Mucosa of stomach (tissue), 1 donor: ENCODE measurements around the gene ZNF568.

Source experiments
- H3K27me3 ChIP-seq: one replicate; pipeline ENCODE4 v1.7.0; 2013; ENCODE audit warnings: mild to moderate bottlenecking, low read length; ENCODE audit not compliant: control insufficient read depth, insufficient read depth
- H3K36me3 ChIP-seq: one replicate; pipeline ENCODE4 v1.7.0; 2013; ENCODE audit warnings: low read length; ENCODE audit not compliant: control insufficient read depth, insufficient read depth
- H3K4me1 ChIP-seq: one replicate; pipeline ENCODE4 v1.7.0; 2013; ENCODE audit warnings: mild to moderate bottlenecking, low read length; ENCODE audit not compliant: control insufficient read depth, insufficient read depth
- H3K4me3 ChIP-seq: one replicate; pipeline ENCODE4 v1.7.0; 2013; ENCODE audit warnings: low read length
- H3K9ac ChIP-seq: one replicate; pipeline ENCODE4 v1.7.0; 2013; ENCODE audit warnings: mild to moderate bottlenecking, low read length, moderate library complexity
- H3K9me3 ChIP-seq: one replicate; pipeline ENCODE4 v1.7.0; 2013; ENCODE audit warnings: mild to moderate bottlenecking, low read length, moderate library complexity; ENCODE audit not compliant: control insufficient read depth
- donor health status: Pancreatic carcinoma.

The ZNF568 gene

DNA sequence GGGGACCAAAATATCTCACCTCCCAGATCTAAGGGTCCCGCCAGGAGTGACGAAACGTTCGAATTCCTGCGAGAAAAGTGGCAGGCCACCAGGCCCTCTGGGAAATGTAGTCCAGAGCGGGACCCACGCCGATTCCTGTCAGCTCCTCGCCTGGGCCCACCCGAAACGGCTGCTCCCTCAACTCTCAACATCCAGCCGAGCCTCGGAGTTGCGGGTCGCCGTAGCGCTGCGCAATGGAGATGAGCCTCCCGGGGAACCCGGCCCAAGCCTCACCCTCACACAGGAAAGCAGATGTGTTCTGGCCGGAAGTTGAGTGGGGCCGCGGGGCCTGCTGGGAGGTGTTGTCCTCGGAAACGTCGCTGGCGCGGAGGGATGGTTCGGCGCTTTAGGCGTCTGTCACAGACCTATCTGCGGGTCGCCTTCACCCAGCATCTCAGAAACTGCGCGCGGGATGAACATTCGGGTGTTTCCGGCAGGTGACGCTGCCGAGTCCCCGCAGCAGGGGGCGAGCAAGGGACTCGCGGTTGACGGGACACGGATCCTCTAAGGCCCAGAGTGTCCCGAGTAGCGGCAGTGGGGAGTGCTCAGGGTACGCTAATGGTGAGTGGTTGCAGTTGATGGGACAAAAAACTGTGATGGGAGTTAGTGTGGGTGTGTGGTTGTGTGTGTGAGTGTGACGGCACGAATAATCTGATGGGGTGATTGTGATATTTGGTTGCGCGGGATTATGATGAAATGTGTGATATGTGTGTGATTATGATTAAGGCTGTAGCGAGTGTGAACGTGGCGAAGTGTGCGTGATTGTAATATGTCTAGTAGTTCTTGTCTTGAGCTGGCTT lies at the start of gene ZNF568, which contains the start of gene ZNF829:
ZNF568 (plus strand) TSS at position 341 of the 839 bp plus-strand sequence. CDS start 6,439 bp downstream, outside the sequence.
ZNF829 (minus strand) TSS at position 300 of the 839 bp plus-strand sequence. CDS start 1,124 bp downstream, outside the sequence.
- no peaks in the 10 kb centered on the region for H3K36me3 ChIP-seq
- no peaks in the 10 kb centered on the region for H3K9me3 ChIP-seq
- peak within 1 kb of the TSS; percentile 98 for H3K4me3 ChIP-seq
- no peaks in the 10 kb centered on the region for H3K27me3 ChIP-seq
- peaks cover 6% of the 10 kb centered on the region for H3K4me1 ChIP-seq
- peak within 1 kb of the TSS; percentile 79 for H3K9ac ChIP-seq

DNA sequence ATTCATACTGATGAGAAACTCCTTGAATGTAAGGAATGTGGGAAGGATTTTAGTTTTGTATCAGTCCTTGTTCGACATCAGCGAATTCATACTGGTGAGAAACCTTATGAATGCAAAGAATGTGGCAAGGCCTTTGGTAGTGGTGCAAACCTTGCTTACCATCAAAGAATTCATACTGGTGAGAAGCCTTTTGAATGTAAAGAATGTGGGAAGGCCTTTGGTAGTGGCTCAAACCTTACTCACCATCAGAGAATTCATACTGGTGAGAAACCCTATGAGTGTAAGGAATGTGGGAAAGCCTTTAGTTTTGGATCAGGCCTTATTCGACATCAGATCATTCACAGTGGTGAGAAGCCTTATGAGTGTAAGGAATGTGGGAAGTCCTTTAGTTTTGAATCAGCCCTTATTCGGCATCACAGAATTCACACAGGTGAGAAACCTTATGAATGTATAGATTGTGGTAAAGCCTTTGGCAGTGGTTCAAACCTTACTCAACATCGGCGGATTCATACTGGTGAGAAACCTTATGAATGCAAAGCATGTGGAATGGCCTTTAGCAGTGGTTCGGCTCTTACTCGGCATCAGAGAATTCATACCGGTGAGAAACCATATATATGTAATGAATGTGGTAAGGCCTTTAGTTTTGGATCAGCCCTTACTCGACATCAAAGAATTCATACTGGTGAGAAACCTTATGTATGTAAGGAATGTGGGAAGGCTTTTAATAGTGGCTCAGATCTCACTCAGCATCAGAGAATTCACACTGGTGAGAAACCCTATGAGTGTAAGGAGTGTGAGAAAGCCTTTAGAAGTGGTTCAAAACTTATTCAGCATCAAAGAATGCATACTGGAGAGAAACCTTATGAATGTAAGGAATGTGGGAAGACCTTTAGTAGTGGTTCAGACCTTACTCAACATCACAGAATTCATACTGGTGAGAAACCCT lies 38.9 kb upstream of the ZNF568 start:
- H3K4me1 ChIP-seq = no peaks in the 10 kb centered on the region
- H3K27me3 ChIP-seq = no peaks in the 10 kb centered on the region
- peaks cover 41% of the 10 kb centered on the region for H3K9me3 ChIP-seq
- peaks cover 9% of the 10 kb centered on the region for H3K36me3 ChIP-seq
- no peak overlapping the region for H3K4me3 ChIP-seq
- H3K9ac ChIP-seq = no peak overlapping the region

DNA sequence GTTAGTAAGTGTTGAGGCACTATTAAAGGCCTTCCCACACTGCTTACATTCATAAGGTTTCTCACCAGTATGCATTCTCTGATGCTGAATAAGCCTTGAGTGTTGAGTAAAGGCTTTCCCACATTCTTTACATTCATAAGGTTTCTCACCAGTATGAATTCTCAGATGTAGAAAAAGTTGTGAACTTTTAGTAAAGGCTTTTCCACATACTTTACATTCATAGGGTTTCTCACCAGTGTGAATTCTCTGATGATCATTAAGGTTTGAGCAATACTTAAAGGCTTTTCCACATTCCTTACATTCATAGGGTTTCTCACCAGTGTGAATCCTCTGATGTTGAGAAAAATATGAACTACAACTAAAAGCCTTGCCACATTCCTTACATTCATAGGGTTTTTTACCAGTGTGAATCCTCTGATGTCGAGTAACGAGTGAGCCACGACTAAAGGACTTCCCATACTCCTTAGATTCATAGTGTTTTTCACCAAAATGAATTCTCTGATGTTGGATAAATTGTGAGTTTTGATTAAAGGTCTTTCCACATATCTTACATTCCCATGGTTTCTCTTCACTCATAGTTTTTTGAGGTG lies 24.3 kb upstream of the ZNF568 start:
- Histone ChIP-seq H3K27me3 (no peaks in the 10 kb centered on the region), H3K9ac (no peak overlapping the region), H3K4me1 (no peaks in the 10 kb centered on the region), H3K36me3 (peaks cover 8% of the 10 kb centered on the region), H3K9me3 (peaks cover 32% of the 10 kb centered on the region), H3K4me3 (no peak overlapping the region)

DNA sequence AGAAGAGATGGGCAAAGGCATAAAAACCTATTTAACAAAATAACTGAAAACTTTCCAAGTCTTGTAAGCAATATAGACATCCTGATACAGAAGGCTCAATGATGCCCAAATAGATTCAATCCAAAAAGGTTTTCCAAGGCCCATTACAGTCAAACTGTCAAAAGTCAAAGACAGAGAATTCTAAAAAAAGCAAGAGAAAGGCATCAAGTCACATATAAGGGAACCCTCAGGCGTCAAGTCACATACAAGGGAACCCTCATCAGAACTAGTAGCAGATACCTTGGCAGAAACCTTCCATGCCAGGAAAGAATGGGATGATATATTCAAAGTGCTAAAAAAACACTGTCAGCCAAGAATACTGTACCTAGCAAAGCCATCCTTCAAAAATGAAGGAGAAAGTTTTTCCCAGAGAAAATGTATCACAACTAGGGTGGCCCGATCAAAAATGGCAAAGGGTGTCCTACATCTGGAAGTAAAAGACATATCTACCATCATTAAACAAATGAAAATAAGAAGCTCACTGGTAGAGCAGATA lies 21.2 kb upstream of the ZNF568 start:
- no peak overlapping the region for H3K9ac ChIP-seq
- H3K4me3 ChIP-seq = no peak overlapping the region
- peaks cover 8% of the 10 kb centered on the region for H3K36me3 ChIP-seq
- no peaks in the 10 kb centered on the region for H3K4me1 ChIP-seq
- H3K9me3 ChIP-seq = peaks cover 40% of the 10 kb centered on the region
- no peaks in the 10 kb centered on the region for H3K27me3 ChIP-seq

DNA sequence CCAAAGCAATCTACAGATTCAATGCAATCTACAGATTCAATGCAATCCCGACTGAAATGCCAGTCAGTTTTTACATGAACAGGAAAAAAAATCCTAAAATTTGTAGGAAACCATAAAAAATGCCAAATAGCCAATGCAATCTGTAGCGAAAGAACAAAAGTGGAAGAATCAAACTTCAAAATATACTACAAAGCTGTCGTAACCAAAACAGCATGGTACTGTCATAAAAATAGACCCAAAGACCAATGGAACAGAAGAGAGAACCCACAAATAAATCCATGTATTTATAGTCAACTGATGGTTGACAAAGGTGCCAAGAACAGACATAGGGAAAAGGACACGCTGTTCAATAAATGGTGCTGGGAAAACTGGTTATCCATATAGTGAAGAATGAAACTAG lies 17.7 kb upstream of the ZNF568 start:
- peaks cover 27% of the 10 kb centered on the region for H3K9me3 ChIP-seq
- no peaks in the 10 kb centered on the region for H3K27me3 ChIP-seq
- H3K4me3 ChIP-seq = no peak overlapping the region
- H3K4me1 ChIP-seq = no peaks in the 10 kb centered on the region
- H3K36me3 ChIP-seq = no peaks in the 10 kb centered on the region
- no peak overlapping the region for H3K9ac ChIP-seq

DNA sequence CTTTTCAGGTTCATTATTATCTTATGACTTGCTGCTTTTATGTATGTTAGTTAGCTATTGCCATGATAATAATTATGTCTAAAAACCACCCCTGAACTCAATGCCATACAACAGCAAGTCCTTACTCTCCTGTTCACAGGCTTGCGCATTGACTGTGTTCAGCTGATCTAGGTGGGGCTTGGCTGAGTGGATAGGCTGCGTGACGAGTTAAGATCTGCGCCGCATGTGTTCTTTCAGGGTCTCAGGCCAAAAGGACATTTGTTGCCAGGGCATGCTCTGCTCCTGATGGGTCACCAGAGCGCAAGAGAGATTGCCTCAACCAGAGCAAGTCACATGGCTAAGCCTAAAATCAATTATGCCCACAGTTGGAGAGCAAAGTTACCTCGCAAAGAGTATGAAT lies 859 bp downstream of the ZNF568 start:
- Histone ChIP-seq H3K4me1 (peaks cover 6% of the 10 kb centered on the region), H3K27me3 (no peaks in the 10 kb centered on the region), H3K9ac (peak overlapping the region; percentile 79), H3K4me3 (peak overlapping the region; percentile 98), H3K9me3 (no peaks in the 10 kb centered on the region), H3K36me3 (no peaks in the 10 kb centered on the region)

DNA sequence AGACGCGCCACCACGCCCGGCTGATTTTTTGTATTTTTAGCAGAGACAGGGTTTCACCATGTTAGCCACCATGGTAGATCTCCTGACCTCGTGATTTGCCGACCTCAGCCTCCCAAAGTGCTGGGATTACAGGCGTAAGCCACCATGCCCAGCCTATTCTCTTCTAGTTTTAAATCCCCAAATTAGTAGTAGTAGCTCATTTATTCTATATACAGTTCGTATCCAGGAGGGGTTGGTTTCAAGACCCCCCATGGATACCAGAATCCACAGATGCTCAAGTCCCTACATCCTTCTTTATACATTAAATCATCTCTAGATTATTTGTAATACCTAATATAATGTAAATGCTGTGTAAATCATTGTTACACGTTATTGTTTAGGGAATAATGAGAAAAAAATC lies 2.0 kb downstream of the ZNF568 start:
- Histone ChIP-seq H3K4me3 (no peak overlapping the region), H3K36me3 (no peaks in the 10 kb centered on the region), H3K27me3 (no peaks in the 10 kb centered on the region), H3K4me1 (peaks cover 6% of the 10 kb centered on the region), H3K9ac (no peak overlapping the region), H3K9me3 (no peaks in the 10 kb centered on the region)

DNA sequence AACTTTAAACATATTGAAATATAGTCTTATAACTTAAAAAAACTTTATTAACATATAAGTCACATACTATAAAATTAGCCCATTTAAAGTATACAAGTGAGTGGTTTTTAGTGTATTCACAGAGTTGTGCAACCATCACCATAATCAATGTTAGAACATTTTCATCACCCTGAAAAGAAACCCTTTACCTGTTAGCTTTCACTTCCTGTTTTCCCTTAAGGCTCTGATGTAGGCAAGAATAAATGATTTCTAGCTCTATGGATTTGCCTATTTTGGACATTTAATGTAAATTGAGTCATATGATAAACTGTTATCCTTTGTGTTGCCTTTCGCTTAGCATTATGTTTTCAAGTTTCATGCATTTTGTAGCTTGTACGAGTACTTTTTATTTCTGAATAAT lies 15.6 kb downstream of the ZNF568 start:
- Histone ChIP-seq H3K4me3 (no peak overlapping the region), H3K27me3 (no peaks in the 10 kb centered on the region), H3K9me3 (no peaks in the 10 kb centered on the region), H3K4me1 (no peaks in the 10 kb centered on the region), H3K36me3 (no peaks in the 10 kb centered on the region), H3K9ac (no peak overlapping the region)

DNA sequence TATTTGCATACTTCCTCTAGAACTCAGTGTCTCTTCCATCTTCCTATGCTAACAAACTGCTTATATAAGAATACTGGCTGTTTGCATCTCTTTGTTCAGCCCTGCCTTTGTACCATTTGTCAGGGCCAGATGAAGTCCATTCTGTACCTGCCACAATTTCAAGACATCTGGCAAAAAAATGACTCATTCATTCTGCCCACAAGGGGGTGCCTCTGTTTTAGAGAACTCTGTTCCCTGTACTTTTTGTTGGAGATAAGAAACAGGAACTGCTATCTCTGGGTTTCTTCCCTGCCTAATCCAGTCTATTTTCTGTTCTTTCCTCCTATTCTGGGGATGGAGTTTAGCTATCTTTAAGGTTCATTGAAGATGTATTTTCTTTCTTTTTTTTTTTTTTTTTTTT lies 23.0 kb downstream of the ZNF568 start:
- Histone ChIP-seq H3K9me3 (no peaks in the 10 kb centered on the region), H3K4me1 (no peaks in the 10 kb centered on the region), H3K36me3 (no peaks in the 10 kb centered on the region), H3K27me3 (no peaks in the 10 kb centered on the region), H3K4me3 (no peak overlapping the region), H3K9ac (no peak overlapping the region)

DNA sequence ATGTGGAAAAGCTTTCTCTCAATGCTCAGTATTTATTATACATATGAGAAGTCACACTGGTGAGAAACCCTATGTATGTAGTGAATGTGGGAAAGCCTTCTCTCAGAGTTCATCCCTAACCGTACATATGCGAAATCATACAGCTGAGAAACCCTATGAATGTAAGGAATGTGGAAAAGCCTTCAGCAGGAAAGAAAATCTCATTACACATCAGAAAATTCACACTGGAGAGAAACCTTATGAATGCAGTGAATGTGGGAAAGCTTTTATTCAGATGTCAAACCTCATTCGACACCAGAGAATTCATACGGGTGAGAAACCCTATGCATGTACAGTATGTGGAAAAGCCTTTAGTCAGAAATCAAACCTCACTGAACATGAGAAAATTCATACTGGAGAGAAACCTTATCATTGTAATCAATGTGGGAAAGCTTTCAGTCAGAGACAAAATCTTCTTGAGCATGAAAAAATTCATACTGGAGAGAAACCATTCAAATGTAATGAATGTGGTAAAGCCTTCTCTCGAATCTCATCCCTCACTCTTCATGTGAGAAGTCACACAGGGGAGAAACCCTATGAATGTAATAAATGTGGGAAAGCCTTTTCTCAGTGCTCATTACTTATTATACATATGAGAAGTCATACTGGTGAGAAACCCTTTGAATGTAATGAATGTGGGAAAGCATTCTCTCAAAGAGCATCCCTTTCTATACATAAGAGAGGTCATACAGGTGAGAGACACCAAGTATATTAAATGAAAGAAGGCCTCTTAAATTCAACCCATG lies 34.4 kb downstream of the ZNF568 start:
- H3K27me3 ChIP-seq = no peaks in the 10 kb centered on the region
- H3K9ac ChIP-seq = no peak overlapping the region
- peaks cover 5% of the 10 kb centered on the region for H3K36me3 ChIP-seq
- no peak overlapping the region for H3K4me3 ChIP-seq
- no peaks in the 10 kb centered on the region for H3K4me1 ChIP-seq
- no peaks in the 10 kb centered on the region for H3K9me3 ChIP-seq

DNA sequence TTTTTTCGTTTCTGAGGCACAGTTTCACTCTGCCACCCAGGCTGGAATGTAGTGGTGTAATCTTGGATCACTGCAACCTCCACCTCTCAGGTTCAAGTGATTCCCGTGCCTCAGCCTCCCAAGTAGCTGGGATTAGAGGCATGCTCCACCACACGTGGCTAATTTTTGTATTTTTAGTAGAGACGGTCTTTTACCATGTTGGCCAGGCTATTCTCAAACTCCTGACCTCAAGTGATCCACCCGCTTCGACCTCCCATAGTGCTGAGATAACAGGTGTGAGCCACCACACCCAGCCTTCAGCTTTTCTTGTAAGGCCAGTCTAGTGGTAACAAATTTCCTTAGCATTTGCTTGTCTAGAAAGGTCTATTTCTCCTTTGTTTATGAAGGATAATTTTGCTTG lies 46.2 kb downstream of the ZNF568 start:
- Histone ChIP-seq H3K9ac (no peak overlapping the region), H3K4me1 (no peaks in the 10 kb centered on the region), H3K9me3 (no peaks in the 10 kb centered on the region), H3K27me3 (no peaks in the 10 kb centered on the region), H3K4me3 (no peak overlapping the region), H3K36me3 (no peaks in the 10 kb centered on the region)
